Left kidney (tissue), 2 donors: ENCODE data around the gene FPGS. TPM values are rescaled to one million over a fixed set of nuclear protein-coding genes. Genes with fewer than 3 reads are reported as not detected.
A peak's percentile ranks its signal among the peaks of the same experiment; 100 is the strongest.
"Not testable (repeated sequence)": the region's sequence is repeated elsewhere in the genome, so short reads cannot be mapped to it uniquely, and the experiment has no call there.

Experiments used
- DNase-seq: peaks from one replicate; pipeline ENCODE4 v3.0.0-alpha.2; 2013
- polyA plus RNA-seq: library from polyadenylated mRNA; unstranded; fragments of 120-200 nt; gene quantifications from one replicate; pipeline ENCODE4 v1.2.1, GENCODE V29; 2013; ENCODE audit not compliant: insufficient read length

The FPGS gene
- polyA plus RNA-seq, 1 donor = 44.1 TPM

- DNase-seq = no peak
These were observed 32.6 kb upstream of the FPGS start for GRCh38 chr9:127769929-127770582.

- DNase-seq = no peak
These were observed 32.1 kb upstream of the FPGS start for GRCh38 chr9:127770583-127770904.

GRCh38 chr9:127770905-127771569 is 31.6 kb upstream of the FPGS start:
- peak; percentile 95 for DNase-seq

- no peak for DNase-seq
These were observed 31.0 kb upstream of the FPGS start for GRCh38 chr9:127771570-127772189.

- no peak for DNase-seq
These were observed 30.1 kb upstream of the FPGS start for GRCh38 chr9:127772603-127773002.

GRCh38 chr9:127773272-127773671 is 29.4 kb upstream of the FPGS start:
- no peak for DNase-seq

GRCh38 chr9:127773981-127774380 is 28.7 kb upstream of the FPGS start:
- DNase-seq = no peak

GRCh38 chr9:127776195-127776923 is 26.3 kb upstream of the FPGS start:
- DNase-seq = no peak

GRCh38 chr9:127776924-127777289 is 25.8 kb upstream of the FPGS start:
- DNase-seq = no peak

GRCh38 chr9:127777368-127777980 is 25.2 kb upstream of the FPGS start:
- no peak for DNase-seq

GRCh38 chr9:127778280-127779135 is 24.2 kb upstream of the FPGS start, which contains the start of gene SH2D3C:
Gene SH2D3C (minus strand): TSS chr9:127778666. CDS start chr9:127778627, 39 bp downstream.
- no peak for DNase-seq

- DNase-seq = no peak
These were observed 23.3 kb upstream of the FPGS start for GRCh38 chr9:127779136-127779981.

GRCh38 chr9:127780126-127780885 is 22.4 kb upstream of the FPGS start:
- DNase-seq = no peak

GRCh38 chr9:127780909-127781308 is 21.8 kb upstream of the FPGS start:
- not testable (repeated sequence) for DNase-seq

GRCh38 chr9:127781806-127782205 is 20.9 kb upstream of the FPGS start:
- no peak for DNase-seq

- no peak for DNase-seq
These were observed 19.3 kb upstream of the FPGS start for GRCh38 chr9:127783111-127784008.

GRCh38 chr9:127785023-127785932 is 17.4 kb upstream of the FPGS start:
- peak; percentile 88 for DNase-seq
